Natural killer cell (primary cell): Measurements from ENCODE around the gene MYO7B. TPM values are rescaled to one million over a fixed set of nuclear protein-coding genes. Genes with fewer than 3 reads are reported as not detected.
"Not testable (repeated sequence)": the region's sequence is repeated elsewhere in the genome, so short reads cannot be mapped to it uniquely, and the experiment has no call there.

Experiments
- ATAC-seq, 3 donors: fragments of 150-1000 bp in 2 of 3; fragments of 200-7000 bp in 1 of 3; cut with Tn5 transposase; 1 replicate in 1 of 3; 2 replicates in 2 of 3; pipeline ENCODE4 v1.10.0; 2021; ENCODE audit warnings: mild to moderate bottlenecking in 2 of 3, moderate library complexity in 2 of 3
- DNase-seq, 2 donors: peaks; one replicate each; pipeline versions ENCODE4 v3.0.0 to v3.0.0-alpha.2; 2013 to 2021; ENCODE audit warnings: mixed read lengths in 1 of 2
- H3K27ac ChIP-seq: one replicate; pipeline ENCODE4 v1.5.1; 2013; ENCODE audit warnings: mild to moderate bottlenecking, low read length
- H3K27me3 ChIP-seq: one replicate; pipeline ENCODE4 v1.6.1; 2013; ENCODE audit warnings: low read length; ENCODE audit not compliant: control insufficient read depth, insufficient read depth
- H3K36me3 ChIP-seq: one replicate; pipeline ENCODE4 v1.6.1; 2013; ENCODE audit warnings: low read length; ENCODE audit not compliant: control insufficient read depth, insufficient read depth
- H3K4me1 ChIP-seq: one replicate; pipeline ENCODE4 v1.6.1; 2013; ENCODE audit warnings: low read length; ENCODE audit not compliant: control insufficient read depth, insufficient read depth
- H3K4me3 ChIP-seq: one replicate; pipeline ENCODE4 v1.5.1; 2013; ENCODE audit warnings: low read length
- H3K9me3 ChIP-seq: one replicate; pipeline ENCODE4 v1.6.1; 2013; ENCODE audit warnings: low read length; ENCODE audit not compliant: control insufficient read depth, insufficient read depth
- H3K27ac Mint-ChIP-seq, 2 donors: one replicate each; pipeline ENCODE4 v1.8.0; 2022; ENCODE audit warnings: mild to moderate bottlenecking in 2 of 2, mixed read lengths in 2 of 2, moderate library complexity in 1 of 2
- H3K27me3 Mint-ChIP-seq, 2 donors: one replicate each; pipeline ENCODE4 v1.8.0; 2022; ENCODE audit warnings: low read depth in 2 of 2, mixed read lengths in 2 of 2
- H3K36me3 Mint-ChIP-seq: one replicate; pipeline ENCODE4 v1.8.0; 2022; ENCODE audit warnings: mixed read lengths
- H3K4me1 Mint-ChIP-seq, 2 donors: one replicate each; pipeline ENCODE4 v1.8.0; 2022; ENCODE audit warnings: mixed read lengths in 2 of 2
- H3K4me3 Mint-ChIP-seq: one replicate; pipeline ENCODE4 v1.8.0; 2022; ENCODE audit warnings: mild to moderate bottlenecking, moderate library complexity, mixed read lengths
- H3K9me3 Mint-ChIP-seq, 2 donors: one replicate each; pipeline ENCODE4 v1.8.0; 2022; ENCODE audit warnings: mixed read lengths in 2 of 2
- WGBS: methylation state at CpG from one replicate; pipeline ENCODE4 v1.1.7; 2013; ENCODE audit warnings: missing lambda C conversion rate; ENCODE audit not compliant: insufficient coverage; 5-methylcytosine and 5-hydroxymethylcytosine counted together
- intact Hi-C: fragments of 100-400 bp; cut with micrococcal nuclease; formaldehyde crosslinking; loops from one replicate; pipeline ENCODE4 v1.14.2; 2022
- total RNA-seq, 4 donors: library from RNA; stranded (reverse); fragments of 120-200 nt in 1 of 4; gene quantifications; one replicate each; pipeline versions ENCODE4 v1.2.3 to v1.2.4, GENCODE V29; 2013 to 2022
- TF ChIP-seq, protein P1 (sequence below): fragments of 200-600 bp; IDR thresholded peaks from one replicate; pipeline ENCODE4 v1.8.0; 2022; ENCODE audit warnings: antibody characterized with exemption

MYO7B gene
- total RNA-seq, 3 donors from 2014 or later (not counting 1 experiment from before 2014, with no cell fraction given) = 0.14 to 0.45 (median 0.25) TPM

DNA sequence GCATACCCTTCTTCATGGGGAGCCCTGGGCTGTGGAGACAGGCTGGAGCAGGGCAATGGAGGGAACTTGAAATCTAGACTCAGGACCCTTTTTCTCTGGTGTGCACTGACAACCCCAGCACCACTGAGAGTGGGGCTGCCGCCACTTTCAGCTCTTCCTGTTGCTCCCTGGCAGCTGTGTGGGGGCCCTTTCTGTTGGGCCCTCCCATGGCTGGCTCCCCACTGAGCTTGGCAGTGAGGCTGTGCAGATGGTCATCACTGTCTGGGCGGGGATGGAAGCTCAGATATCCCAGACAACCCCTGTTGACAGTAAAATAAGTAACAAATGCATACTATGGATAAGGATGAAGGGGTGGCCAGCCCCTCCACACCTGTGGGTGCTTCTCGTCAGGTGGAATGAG lies 6.7 kb downstream of the MYO7B start:
- WGBS = 78% methylated on average over 2 of the region's 3 CpGs

DNA sequence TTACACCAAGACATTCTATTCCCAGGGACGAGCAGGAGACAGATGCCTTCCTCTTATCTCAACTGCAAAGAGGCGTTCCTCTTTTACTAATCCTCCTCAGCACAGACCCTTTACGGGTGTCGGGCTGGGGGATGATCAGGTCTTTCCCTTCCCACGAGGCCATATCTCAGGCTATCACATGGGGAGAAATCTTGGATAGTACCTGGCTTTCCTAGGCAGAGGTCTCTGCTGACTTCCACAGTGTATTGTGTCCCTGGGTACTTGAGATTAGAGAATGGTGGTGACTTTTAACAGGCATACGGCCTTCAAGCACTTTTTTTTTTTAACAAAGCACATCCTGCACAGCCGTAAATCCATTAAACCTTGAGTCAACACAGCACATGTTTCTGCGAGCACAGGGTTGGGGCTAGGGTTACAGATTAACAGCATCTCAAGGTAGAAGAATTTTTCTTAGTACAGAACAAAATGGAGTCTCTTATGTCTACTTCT lies 7.6 kb downstream of the MYO7B start:
- intact Hi-C loops, H3K36me3 ChIP-seq, H3K4me1 ChIP-seq, ATAC-seq, H3K36me3 Mint-ChIP-seq, DNase-seq, H3K4me3 ChIP-seq, H3K27ac Mint-ChIP-seq, H3K27ac ChIP-seq, H3K9me3 Mint-ChIP-seq, H3K4me3 Mint-ChIP-seq, H3K9me3 ChIP-seq, H3K4me1 Mint-ChIP-seq, H3K27me3 ChIP-seq: not testable (repeated sequence)
- WGBS = 57% methylated on average over 4 of the region's 8 CpGs
- peaks cover 0 to 11% of the 10 kb centered on the region in 2 donors for H3K27me3 Mint-ChIP-seq

More for the DNA sequence above, 6.7 kb downstream of the MYO7B start:
- Histone ChIP-seq H3K27ac (no peak overlapping the region), H3K27me3 (no peaks in the 10 kb centered on the region), H3K4me1 (no peaks in the 10 kb centered on the region), H3K36me3 (no peaks in the 10 kb centered on the region), H3K4me3 (no peak overlapping the region), H3K9me3 (no peaks in the 10 kb centered on the region)
- Mint-ChIP-seq H3K9me3 (no peaks in the 10 kb centered on the region), H3K4me1 (no peaks in the 10 kb centered on the region), H3K36me3 (no peaks in the 10 kb centered on the region), H3K27me3 (peaks cover 0 to 10% of the 10 kb centered on the region in 2 donors), H3K4me3 (no peak overlapping the region), H3K27ac (no peak overlapping the region)
- intact Hi-C loops = no loop called here
- no peak for ATAC-seq
- DNase-seq = no peak
- TF ChIP-seq, protein P1, sequence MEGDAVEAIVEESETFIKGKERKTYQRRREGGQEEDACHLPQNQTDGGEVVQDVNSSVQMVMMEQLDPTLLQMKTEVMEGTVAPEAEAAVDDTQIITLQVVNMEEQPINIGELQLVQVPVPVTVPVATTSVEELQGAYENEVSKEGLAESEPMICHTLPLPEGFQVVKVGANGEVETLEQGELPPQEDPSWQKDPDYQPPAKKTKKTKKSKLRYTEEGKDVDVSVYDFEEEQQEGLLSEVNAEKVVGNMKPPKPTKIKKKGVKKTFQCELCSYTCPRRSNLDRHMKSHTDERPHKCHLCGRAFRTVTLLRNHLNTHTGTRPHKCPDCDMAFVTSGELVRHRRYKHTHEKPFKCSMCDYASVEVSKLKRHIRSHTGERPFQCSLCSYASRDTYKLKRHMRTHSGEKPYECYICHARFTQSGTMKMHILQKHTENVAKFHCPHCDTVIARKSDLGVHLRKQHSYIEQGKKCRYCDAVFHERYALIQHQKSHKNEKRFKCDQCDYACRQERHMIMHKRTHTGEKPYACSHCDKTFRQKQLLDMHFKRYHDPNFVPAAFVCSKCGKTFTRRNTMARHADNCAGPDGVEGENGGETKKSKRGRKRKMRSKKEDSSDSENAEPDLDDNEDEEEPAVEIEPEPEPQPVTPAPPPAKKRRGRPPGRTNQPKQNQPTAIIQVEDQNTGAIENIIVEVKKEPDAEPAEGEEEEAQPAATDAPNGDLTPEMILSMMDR = no peak

DNA sequence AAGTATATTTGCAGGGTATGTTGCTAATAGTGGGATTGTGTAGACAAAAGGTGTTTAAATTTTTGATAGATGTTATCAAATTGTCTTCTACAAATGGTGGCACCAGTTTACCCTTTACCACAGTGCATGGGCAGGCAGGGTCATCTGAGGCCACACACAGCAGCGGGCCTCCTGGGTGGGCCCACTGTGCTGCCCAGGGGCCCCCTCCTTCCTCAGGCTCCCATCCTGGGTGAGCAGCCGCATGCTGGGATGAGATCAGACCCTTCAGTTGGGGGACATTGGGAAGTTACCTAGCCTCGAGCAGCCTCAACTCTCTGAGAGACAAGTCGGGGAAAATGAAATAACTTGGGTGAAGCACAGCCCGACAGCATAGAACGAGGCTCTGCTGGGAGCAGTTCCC lies 9.7 kb downstream of the MYO7B start:
- ATAC-seq = no peak
- Histone ChIP-seq H3K36me3 (no peaks in the 10 kb centered on the region), H3K4me3 (no peak overlapping the region), H3K9me3 (no peaks in the 10 kb centered on the region), H3K27ac (no peak overlapping the region), H3K27me3 (no peaks in the 10 kb centered on the region), H3K4me1 (no peaks in the 10 kb centered on the region)
- H3K36me3 Mint-ChIP-seq = no peaks in the 10 kb centered on the region
- peaks cover 16 to 17% of the 10 kb centered on the region in 2 donors for H3K27me3 Mint-ChIP-seq
- TF ChIP-seq, protein P1 = no peak
- 85% methylated on average over 6 of the region's 6 CpGs for WGBS
- intact Hi-C loops = no loop called here
- no peak overlapping the region for H3K27ac Mint-ChIP-seq
- no peaks in the 10 kb centered on the region for H3K4me1 Mint-ChIP-seq
- no peak overlapping the region for H3K4me3 Mint-ChIP-seq
- H3K9me3 Mint-ChIP-seq = no peaks in the 10 kb centered on the region
- no peak for DNase-seq

DNA sequence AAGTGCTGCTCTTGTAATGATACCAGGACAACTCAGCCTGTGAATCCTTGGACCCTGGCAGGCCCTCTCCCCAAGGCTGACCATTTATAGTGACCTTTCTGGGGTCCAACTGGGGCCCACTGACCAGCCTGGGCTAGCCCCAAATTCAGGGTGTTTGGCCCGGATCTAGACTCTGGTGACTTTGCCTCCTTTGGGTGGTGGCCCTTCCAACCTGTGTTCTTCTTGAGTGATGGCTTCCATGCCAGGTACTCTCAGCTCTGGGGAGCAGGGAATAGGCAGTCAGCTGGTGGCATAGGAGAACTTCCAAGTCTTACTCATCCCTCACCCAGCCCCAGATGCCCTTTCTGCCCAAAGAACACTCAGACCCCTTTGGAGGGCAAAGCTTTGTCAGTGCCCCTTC lies 10.3 kb downstream of the MYO7B start:
- DNase-seq = no peak
- 88% methylated on average over 1 of the region's 1 CpG for WGBS

More for the DNA sequence above, 10.3 kb downstream of the MYO7B start:
- Histone ChIP-seq H3K27me3 (no peaks in the 10 kb centered on the region), H3K36me3 (no peaks in the 10 kb centered on the region), H3K27ac (no peak overlapping the region), H3K9me3 (no peaks in the 10 kb centered on the region), H3K4me1 (no peaks in the 10 kb centered on the region), H3K4me3 (no peak overlapping the region)
- intact Hi-C loops = no loop called here
- H3K27me3 Mint-ChIP-seq = peaks cover 21% of the 10 kb centered on the region in 2 donors
- H3K27ac Mint-ChIP-seq = no peak overlapping the region
- H3K9me3 Mint-ChIP-seq = no peaks in the 10 kb centered on the region
- no peak overlapping the region for H3K4me3 Mint-ChIP-seq
- ATAC-seq = no peak
- TF ChIP-seq, protein P1 = no peak
- no peaks in the 10 kb centered on the region for H3K36me3 Mint-ChIP-seq
- no peaks in the 10 kb centered on the region for H3K4me1 Mint-ChIP-seq
